MM.1S (cell line): ENCODE data around the gene ACO1.

Experiments used
- DNase-seq: peaks from one replicate; pipeline ENCODE4 v3.0.0-alpha.2; 2015
- H2AFZ ChIP-seq: fragments of 300-600 bp; sonication (generic); 2 replicates; pipeline ENCODE4 v1.6.0; 2016; ENCODE audit warnings: antibody characterized with exemption, low read length
- H3F3A ChIP-seq: fragments of 300-600 bp; sonication (generic); 2 replicates; pipeline ENCODE4 v1.6.1; 2016; ENCODE audit warnings: mild to moderate bottlenecking, antibody characterized with exemption, low read length, moderate library complexity, mixed read lengths; ENCODE audit not compliant: insufficient read depth
- H3K27ac ChIP-seq: fragments of 300-600 bp; sonication (generic); 2 replicates; pipeline ENCODE4 v1.5.1; 2016; ENCODE audit warnings: mild to moderate bottlenecking, low read length
- H3K27me3 ChIP-seq: fragments of 300-600 bp; sonication (generic); replicated peaks from 2 replicates; pipeline ENCODE4 v1.6.0; 2016; ENCODE audit warnings: low read length; ENCODE audit not compliant: insufficient read depth
- H3K36me3 ChIP-seq: fragments of 300-600 bp; sonication (generic); replicated peaks from 2 replicates; pipeline ENCODE4 v1.6.1; 2016; ENCODE audit warnings: mild to moderate bottlenecking, low read length, mixed read lengths; ENCODE audit not compliant: insufficient read depth
- H3K4me1 ChIP-seq: fragments of 300-600 bp; sonication (generic); 2 replicates; pipeline ENCODE4 v1.6.1; 2016; ENCODE audit warnings: low read length, mixed read lengths
- H3K4me2 ChIP-seq: fragments of 300-600 bp; sonication (generic); 2 replicates; pipeline ENCODE4 v1.6.0; 2016; ENCODE audit warnings: low read depth, low read length
- H3K4me3 ChIP-seq: fragments of 300-600 bp; sonication (generic); 2 replicates; pipeline ENCODE4 v1.5.1; 2016; ENCODE audit warnings: low read length, mixed read lengths
- H3K79me2 ChIP-seq: fragments of 300-600 bp; sonication (generic); 2 replicates; pipeline ENCODE4 v1.6.1; 2016; ENCODE audit warnings: mixed run types, low read length, mixed read lengths
- H3K9ac ChIP-seq: fragments of 300-600 bp; sonication (generic); 2 replicates; pipeline ENCODE4 v1.6.1; 2016; ENCODE audit warnings: low read length, mixed read lengths
- H3K9me2 ChIP-seq: fragments of 300-600 bp; sonication (generic); replicated peaks from 2 replicates; pipeline ENCODE4 v1.6.1; 2016; ENCODE audit warnings: mild to moderate bottlenecking, low read length, mixed read lengths; ENCODE audit not compliant: insufficient read depth
- H3K9me3 ChIP-seq: fragments of 300-600 bp; sonication (generic); replicated peaks from 2 replicates; pipeline ENCODE4 v1.6.1; 2016; ENCODE audit warnings: mild to moderate bottlenecking, low read length, mixed read lengths; ENCODE audit not compliant: insufficient read depth
- H4K20me1 ChIP-seq: fragments of 300-600 bp; sonication (generic); 2 replicates; pipeline ENCODE4 v1.6.1; 2016; ENCODE audit warnings: mild to moderate bottlenecking, low read length, moderate library complexity, mixed read lengths; ENCODE audit not compliant: insufficient read depth
- EZH2 ChIP-seq: fragments of 300-600 bp; sonication (generic); optimal IDR thresholded peaks from 2 replicates; pipeline ENCODE3; 2017; ENCODE audit warnings: low read depth, mild to moderate bottlenecking, antibody characterized with exemption, low read length, mixed read lengths
- EZH2phosphoT487 ChIP-seq: fragments of 300-600 bp; sonication (generic); IDR thresholded peaks from 2 replicates; pipeline ENCODE4 v1.6.1; 2018; ENCODE audit warnings: antibody characterized with exemption, low read length
- TF ChIP-seq, protein P1 (sequence below): fragments of 300-600 bp; sonication (generic); IDR thresholded peaks from 2 replicates; pipeline ENCODE4 v1.5.1; 2016; ENCODE audit warnings: antibody characterized with exemption, low read length, mixed read lengths

The ACO1 gene

DNA sequence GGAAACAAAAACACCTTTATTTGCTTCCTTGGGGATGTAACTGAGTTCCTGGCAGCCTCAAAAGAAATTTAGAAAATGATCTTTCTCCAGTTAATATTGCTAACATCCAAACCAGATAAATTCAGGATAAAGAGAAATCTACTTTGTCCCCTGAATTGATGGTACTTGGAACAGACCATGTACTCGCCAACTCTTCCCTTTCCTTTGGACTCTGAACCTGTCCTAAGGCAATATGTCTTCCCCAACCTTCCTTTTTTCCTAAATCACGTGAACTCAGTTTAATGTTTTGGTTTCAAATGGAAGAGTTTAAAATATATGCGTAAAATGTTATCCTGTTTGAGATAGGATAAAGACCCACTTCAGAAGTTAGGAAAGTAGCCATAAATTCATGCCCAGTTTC, 28.0 kb downstream of the ACO1 start:
- Histone ChIP-seq H3K9me2 (no peaks in the 10 kb centered on the region), H4K20me1 (no peaks in the 10 kb centered on the region), H3K27ac (no peak overlapping the region), H3K27me3 (no peaks in the 10 kb centered on the region), H3K4me3 (no peak overlapping the region), H3K36me3 (no peaks in the 10 kb centered on the region), H3K4me2 (no peak overlapping the region), H3K79me2 (no peaks in the 10 kb centered on the region), H2AFZ (no peak overlapping the region), H3K4me1 (no peaks in the 10 kb centered on the region), H3K9ac (no peak overlapping the region), H3K9me3 (no peaks in the 10 kb centered on the region), H3F3A (no peaks in the 10 kb centered on the region)
- DNase-seq = no peak
- TF ChIP-seq EZH2phosphoT487 = no peak
- no peak for TF ChIP-seq EZH2
- TF ChIP-seq, protein P1, sequence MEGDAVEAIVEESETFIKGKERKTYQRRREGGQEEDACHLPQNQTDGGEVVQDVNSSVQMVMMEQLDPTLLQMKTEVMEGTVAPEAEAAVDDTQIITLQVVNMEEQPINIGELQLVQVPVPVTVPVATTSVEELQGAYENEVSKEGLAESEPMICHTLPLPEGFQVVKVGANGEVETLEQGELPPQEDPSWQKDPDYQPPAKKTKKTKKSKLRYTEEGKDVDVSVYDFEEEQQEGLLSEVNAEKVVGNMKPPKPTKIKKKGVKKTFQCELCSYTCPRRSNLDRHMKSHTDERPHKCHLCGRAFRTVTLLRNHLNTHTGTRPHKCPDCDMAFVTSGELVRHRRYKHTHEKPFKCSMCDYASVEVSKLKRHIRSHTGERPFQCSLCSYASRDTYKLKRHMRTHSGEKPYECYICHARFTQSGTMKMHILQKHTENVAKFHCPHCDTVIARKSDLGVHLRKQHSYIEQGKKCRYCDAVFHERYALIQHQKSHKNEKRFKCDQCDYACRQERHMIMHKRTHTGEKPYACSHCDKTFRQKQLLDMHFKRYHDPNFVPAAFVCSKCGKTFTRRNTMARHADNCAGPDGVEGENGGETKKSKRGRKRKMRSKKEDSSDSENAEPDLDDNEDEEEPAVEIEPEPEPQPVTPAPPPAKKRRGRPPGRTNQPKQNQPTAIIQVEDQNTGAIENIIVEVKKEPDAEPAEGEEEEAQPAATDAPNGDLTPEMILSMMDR = no peak

DNA sequence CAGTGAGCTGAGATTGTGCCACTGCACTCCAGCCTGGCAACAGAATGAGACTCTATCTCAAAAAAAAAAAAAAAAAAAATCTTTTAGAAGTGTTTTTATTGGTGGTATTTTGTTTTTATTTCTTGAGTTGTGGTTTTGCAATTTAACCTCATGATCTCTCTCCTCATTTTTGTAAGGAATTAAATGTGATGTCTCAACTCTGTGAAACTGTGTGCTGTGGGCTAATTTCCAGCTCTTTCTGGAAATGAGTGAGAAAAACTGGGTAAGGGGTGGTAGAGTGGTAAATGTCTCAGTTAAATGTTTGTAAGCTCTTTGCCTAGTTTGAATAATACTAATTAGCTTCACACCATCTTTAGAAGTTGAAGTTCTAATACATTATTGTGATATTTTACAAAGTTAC, 29.0 kb downstream of the ACO1 start:
- Histone ChIP-seq H3K27ac (no peak overlapping the region), H3F3A (no peaks in the 10 kb centered on the region), H4K20me1 (no peaks in the 10 kb centered on the region), H2AFZ (no peak overlapping the region), H3K36me3 (no peaks in the 10 kb centered on the region), H3K4me2 (no peak overlapping the region), H3K9me2 (no peaks in the 10 kb centered on the region), H3K79me2 (no peaks in the 10 kb centered on the region), H3K4me1 (no peaks in the 10 kb centered on the region), H3K9ac (no peak overlapping the region), H3K9me3 (no peaks in the 10 kb centered on the region), H3K27me3 (no peaks in the 10 kb centered on the region), H3K4me3 (no peak overlapping the region)
- DNase-seq = no peak
- TF ChIP-seq, protein P1 = no peak
- TF ChIP-seq EZH2phosphoT487 = no peak
- TF ChIP-seq EZH2 = no peak

DNA sequence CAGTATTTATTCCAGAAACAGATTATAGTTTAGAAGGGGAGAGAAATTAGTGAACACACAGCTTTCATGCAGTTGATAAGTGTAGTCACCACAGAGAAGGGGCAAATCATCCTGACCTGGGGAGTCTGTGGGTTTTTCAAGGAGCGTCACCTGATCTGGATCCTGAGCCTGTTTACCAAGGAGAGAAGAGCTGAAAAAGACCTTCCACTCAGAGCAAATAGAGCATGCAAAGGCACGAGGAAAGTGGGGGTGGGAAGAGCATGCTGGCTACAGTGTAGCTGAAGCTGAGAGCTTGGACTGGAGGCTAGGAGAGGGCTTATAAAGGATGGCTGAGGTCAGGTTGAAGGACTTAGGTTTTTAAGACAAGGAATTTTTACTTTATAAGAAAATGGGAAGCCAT, 30.4 kb downstream of the ACO1 start:
- Histone ChIP-seq H3K9me3 (no peaks in the 10 kb centered on the region), H3K79me2 (no peaks in the 10 kb centered on the region), H3K9me2 (no peaks in the 10 kb centered on the region), H3K27ac (no peak overlapping the region), H4K20me1 (no peaks in the 10 kb centered on the region), H3K36me3 (no peaks in the 10 kb centered on the region), H3K4me3 (no peak overlapping the region), H2AFZ (no peak overlapping the region), H3K27me3 (no peaks in the 10 kb centered on the region), H3K4me1 (no peaks in the 10 kb centered on the region), H3K4me2 (no peak overlapping the region), H3K9ac (no peak overlapping the region), H3F3A (no peaks in the 10 kb centered on the region)
- no peak for TF ChIP-seq EZH2phosphoT487
- TF ChIP-seq, protein P1 = no peak
- TF ChIP-seq EZH2 = no peak
- DNase-seq = no peak
